ENCODE measurements around the gene C20orf141. TPM values are rescaled to one million over a fixed set of nuclear protein-coding genes. Genes with fewer than 3 reads are reported as not detected.

Gene C20orf141
- total RNA-seq, 1 experiment from 2014 or later: not detected

- no CpG with 5 or more reads among the region's 3 CpGs for WGBS (ENCODE audit: extremely low coverage, insufficient read length, low lambda C conversion rate)
- H3K9ac ChIP-seq (ENCODE audit: extremely low read depth, insufficient read length, low read length): no peak overlapping the region
These were observed 39.6 kb upstream of the C20orf141 start for GRCh38 chr20:2775139-2775538.

More at GRCh38 chr20:2775139-2775538, 39.6 kb upstream of the C20orf141 start:
- Histone ChIP-seq H4K5ac (ENCODE audit: insufficient read length, low read depth, low read length) (no peak overlapping the region), H2BK5ac (ENCODE audit: insufficient read length, low read length) (no peak overlapping the region), H3K9me3 (ENCODE audit: control insufficient read depth, low read depth, low read length) (no peaks in the 10 kb centered on the region), H3K27me3 (ENCODE audit: insufficient read depth, low read length) (no peaks in the 10 kb centered on the region), H3K56ac (ENCODE audit: insufficient read length, low read depth, low read length) (no peak overlapping the region), H2AK5ac (ENCODE audit: insufficient read length, low read length) (no peak overlapping the region), H3K18ac (ENCODE audit: insufficient read length, low read depth, low read length) (no peak overlapping the region), H3K4ac (ENCODE audit: low read depth, low read length) (no peak overlapping the region), H2BK20ac (ENCODE audit: low read depth, low read length, poor library complexity, severe bottlenecking) (no peak overlapping the region), H4K20me1 (ENCODE audit: control insufficient read depth, insufficient read depth, insufficient read length) (no peaks in the 10 kb centered on the region), H4K91ac (ENCODE audit: insufficient read length, low read depth, low read length) (no peak overlapping the region), H3K23ac (ENCODE audit: insufficient read length, low read depth, low read length) (no peak overlapping the region), H3K4me2 (ENCODE audit: insufficient read depth, insufficient read length, low read length) (no peak overlapping the region), H3K79me2 (ENCODE audit: insufficient read depth, low read length) (no peaks in the 10 kb centered on the region), H3K23me2 (ENCODE audit: insufficient read length, low read depth, low read length, poor library complexity, severe bottlenecking) (no peaks in the 10 kb centered on the region), H3K4me1 (ENCODE audit: insufficient read depth, low read length) (no peaks in the 10 kb centered on the region), H3T11ph (ENCODE audit: low read length) (no peak overlapping the region), H3K27ac (ENCODE audit: insufficient read length, low read depth, low read length) (no peak overlapping the region), H2AFZ (ENCODE audit: low read length) (no peak overlapping the region), H2BK12ac (ENCODE audit: insufficient read length, low read depth, low read length) (no peak overlapping the region), H3K14ac (ENCODE audit: insufficient read depth, low read length) (no peak overlapping the region), H2BK15ac (ENCODE audit: low read depth, low read length) (no peak overlapping the region), H4K8ac (replicated peaks; ENCODE audit: insufficient read length, low read depth, low read length) (peak overlapping the region; percentile 60), H2BK120ac (ENCODE audit: low read depth, low read length, poor library complexity, severe bottlenecking) (no peak overlapping the region), H3K79me1 (ENCODE audit: insufficient read depth, low read depth, low read length, poor library complexity, severe bottlenecking) (no peaks in the 10 kb centered on the region)
- no peak for DNase-seq
- Mint-ChIP-seq H3K9me3 (peaks cover 4 to 6% of the 10 kb centered on the region in 2 experiments; a peak in 1 of 5 replicates), H3K27ac (no peak overlapping the region; a peak in 1 of 7 replicates), H3K4me1 (peaks cover 4 to 5% of the 10 kb centered on the region in 2 experiments; a peak in 2 of 4 replicates), H3K27me3 (ENCODE audit: low read depth) (peaks cover 25% of the 10 kb centered on the region), H3K36me3 (ENCODE audit: insufficient read depth in 1 of 3, low read depth in 3 of 3) (no peaks in the 10 kb centered on the region), H3K4me3 (no peak overlapping the region)
- no peak for TF ChIP-seq CTCF (conservative IDR thresholded peaks at IDR 0.05)
